H4 (cell line): ENCODE measurements around the gene ANKH. TPM values are rescaled to one million over a fixed set of nuclear protein-coding genes. Genes with fewer than 3 reads are reported as not detected.
A peak's percentile ranks its signal among the peaks of the same experiment; 100 is the strongest.
"Not testable (repeated sequence)": the region's sequence is repeated elsewhere in the genome, so short reads cannot be mapped to it uniquely, and the experiment has no call there.

Experiments
- DNase-seq: peaks from one replicate; pipeline ENCODE4 v3.0.0-alpha.2; 2015; ENCODE audit warnings: low spot score
- total RNA-seq: library from RNA; depleted of rRNA; stranded (reverse); fragments of >200 nt; shearing (Covaris generic); gene quantifications from 2 replicates; pipeline ENCODE4 v1.2.3, GENCODE V29; 2014

The ANKH gene
- total RNA-seq, 1 experiment from 2014 or later: 20.8 TPM

- no peak for DNase-seq
Observed at GRCh38 chr5:14882658-14883580, 11.3 kb upstream of the ANKH start.

- no peak for DNase-seq
Observed at GRCh38 chr5:14881826-14882225, 10.2 kb upstream of the ANKH start.

- DNase-seq: no peak
Observed at GRCh38 chr5:14880688-14881087, 9.1 kb upstream of the ANKH start.

GRCh38 chr5:14879937-14880589, 8.5 kb upstream of the ANKH start:
- DNase-seq: peak; percentile 50

- no peak for DNase-seq
Observed at GRCh38 chr5:14879393-14879792, 7.8 kb upstream of the ANKH start.

GRCh38 chr5:14878192-14878591, 6.6 kb upstream of the ANKH start:
- DNase-seq: not testable (repeated sequence)

- no peak for DNase-seq
Observed at GRCh38 chr5:14876095-14876494, 4.5 kb upstream of the ANKH start.

GRCh38 chr5:14873790-14874189, 2.2 kb upstream of the ANKH start:
- no peak for DNase-seq

GRCh38 chr5:14873093-14873492, 1.5 kb upstream of the ANKH start:
- DNase-seq: no peak

GRCh38 chr5:14872070-14872989, 752 bp upstream of the ANKH start:
- peak; percentile 39 for DNase-seq

GRCh38 chr5:14870337-14871213, 1.0 kb downstream of the ANKH start:
- DNase-seq: no peak

GRCh38 chr5:14869668-14870164, 1.9 kb downstream of the ANKH start:
- no peak for DNase-seq

- DNase-seq: no peak
Observed at GRCh38 chr5:14869233-14869632, 2.3 kb downstream of the ANKH start.

- no peak for DNase-seq
Observed at GRCh38 chr5:14868771-14869170, 2.8 kb downstream of the ANKH start.

- no peak for DNase-seq
Observed at GRCh38 chr5:14864181-14864812, 7.3 kb downstream of the ANKH start.

- no peak for DNase-seq
Observed at GRCh38 chr5:14863105-14863504, 8.5 kb downstream of the ANKH start.

GRCh38 chr5:14861123-14861765, 10.3 kb downstream of the ANKH start:
- no peak for DNase-seq

GRCh38 chr5:14859980-14860379, 11.6 kb downstream of the ANKH start:
- no peak for DNase-seq

GRCh38 chr5:14859150-14859549, 12.4 kb downstream of the ANKH start:
- no peak for DNase-seq

GRCh38 chr5:14855366-14855765, 16.2 kb downstream of the ANKH start:
- no peak for DNase-seq
